Measurements from ENCODE around the gene FAR1.

DNA sequence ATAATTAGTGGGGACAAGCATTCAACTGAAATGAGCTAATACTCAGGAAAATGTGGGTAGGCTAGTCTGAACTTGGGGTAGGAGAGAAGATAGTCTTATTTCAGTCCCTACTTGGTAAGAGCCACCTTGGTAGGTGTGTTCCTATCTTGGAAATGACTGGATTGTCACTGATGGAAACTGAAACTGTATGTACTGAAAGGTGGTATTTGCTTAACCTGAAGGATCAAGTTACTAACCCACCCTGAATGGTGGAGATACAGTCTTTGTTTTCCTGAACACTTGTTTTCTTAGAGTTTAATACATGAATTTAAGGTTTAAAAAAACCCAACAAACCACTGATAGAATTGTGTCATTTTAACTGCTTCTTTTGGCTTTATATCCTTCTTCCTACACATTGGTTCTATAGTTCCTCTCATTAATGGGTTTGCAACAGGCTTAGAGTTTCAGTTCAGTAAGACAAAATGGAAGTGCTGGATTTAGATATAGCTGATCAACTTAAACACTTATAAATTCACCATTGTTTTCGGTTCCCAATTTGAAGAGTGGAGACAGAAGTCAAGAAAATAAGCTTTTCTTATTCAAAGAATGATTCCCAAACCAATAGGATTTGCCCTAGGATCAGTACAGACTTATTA, 4.2 kb downstream of the FAR1 start:
- TF ChIP-seq SUZ12 (IDR thresholded peaks at IDR 0.05; ENCODE audit: extremely low read depth, insufficient read depth, insufficient read length): no peak
- TF ChIP-seq YY1 (IDR thresholded peaks at IDR 0.05; ENCODE audit: insufficient read depth, insufficient read length): no peak
- TF ChIP-seq ZNF274 (IDR thresholded peaks at IDR 0.05; ENCODE audit: low read depth, low read length): no peak

All from NT2/D1 (cell line).